ENCODE data around the gene SETD9.

Gene SETD9

DNA sequence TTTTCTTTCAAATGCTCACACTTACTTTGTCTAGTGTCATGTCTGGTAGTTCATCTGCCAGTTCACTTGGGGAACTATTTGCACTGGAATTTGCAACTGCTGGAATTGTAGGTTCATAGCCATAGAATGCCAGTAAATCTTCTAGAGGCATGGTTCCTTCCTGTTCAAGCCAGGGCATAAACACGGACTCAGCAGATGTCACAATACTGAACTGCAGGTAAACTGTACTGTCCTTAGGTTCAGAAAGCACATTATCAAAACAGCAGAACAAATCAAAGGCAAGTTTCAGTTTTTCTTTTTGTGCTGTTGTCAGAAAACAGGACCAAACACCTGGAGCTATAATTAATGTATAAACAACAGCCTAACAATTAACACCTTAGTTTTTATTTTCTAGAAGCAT lies 29.5 kb downstream of the SETD9 start:
- FAIRE-seq: no peak

- FAIRE-seq: no peak
Observed at GRCh38 chr5:56941981-56942380, 32.6 kb downstream of the SETD9 start.

GRCh38 chr5:56947052-56947451 lies 37.7 kb downstream of the SETD9 start:
- FAIRE-seq: peak; percentile 57

GRCh38 chr5:56950626-56951125 lies 41.3 kb downstream of the SETD9 start:
- FAIRE-seq: no peak

- no peak for FAIRE-seq
Observed at GRCh38 chr5:56951126-56951945, 41.9 kb downstream of the SETD9 start.

DNA sequence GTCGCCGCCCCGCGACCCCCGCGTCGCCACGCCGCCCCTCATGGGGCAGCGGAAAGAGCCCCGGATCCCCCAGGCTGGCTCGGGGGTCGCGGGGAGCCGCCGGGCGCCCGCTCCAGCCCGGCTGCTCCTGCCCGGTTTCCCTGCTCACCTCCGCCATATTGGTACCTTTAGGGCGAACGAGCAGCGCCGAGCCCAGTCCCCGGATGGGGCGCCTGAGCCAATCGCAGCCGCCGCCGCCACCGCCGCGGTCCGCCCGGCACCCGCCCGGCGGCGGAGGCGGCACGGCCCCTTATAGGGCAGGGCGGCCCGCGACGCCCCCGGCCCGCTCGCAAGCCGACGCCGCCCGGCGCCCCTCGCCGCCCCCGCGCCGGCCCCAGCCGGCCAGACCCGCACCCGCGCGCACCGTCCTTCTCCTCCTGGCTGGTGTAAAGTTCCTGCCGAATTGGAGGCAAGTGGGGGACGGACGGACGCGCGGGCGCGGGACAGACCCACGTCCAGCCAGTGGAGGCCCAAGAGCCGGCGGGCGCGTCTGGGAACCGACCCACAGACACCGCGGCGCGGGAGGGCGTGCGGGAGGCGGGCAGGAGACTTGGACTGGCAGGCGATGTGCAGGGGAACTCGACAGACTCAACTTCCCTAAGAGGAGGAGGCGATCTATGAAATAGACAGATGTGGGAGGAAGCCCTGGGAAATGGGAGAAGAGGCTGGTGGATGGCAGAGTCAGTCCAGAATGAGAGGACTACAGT lies 42.7 kb downstream of the SETD9 start, which contains the start of gene MIER3:
Gene MIER3, minus strand, starts transcription at position 178 of the 746 bp plus-strand sequence. Its CDS starts 21 bp downstream, at position 157.
- FAIRE-seq: no peak

DNA sequence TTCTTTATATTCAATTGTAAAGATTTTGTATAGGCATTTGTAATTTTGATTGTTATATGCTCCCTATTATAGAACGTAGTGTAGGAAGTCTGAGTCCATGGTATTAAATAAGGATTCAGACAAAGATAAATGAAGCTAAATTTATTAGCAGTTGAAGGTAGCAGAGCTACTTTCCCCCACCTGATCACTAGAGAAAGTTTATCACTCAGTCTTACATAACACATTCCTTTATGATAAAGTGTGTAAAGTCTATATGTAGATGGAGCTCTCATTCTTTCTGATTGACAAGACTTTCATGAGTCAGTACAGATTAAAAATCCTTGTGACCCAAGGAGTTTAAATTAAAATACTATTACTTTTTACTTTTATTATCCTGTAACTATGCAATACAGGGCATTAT lies 44.9 kb downstream of the SETD9 start:
- no peak for FAIRE-seq

DNA sequence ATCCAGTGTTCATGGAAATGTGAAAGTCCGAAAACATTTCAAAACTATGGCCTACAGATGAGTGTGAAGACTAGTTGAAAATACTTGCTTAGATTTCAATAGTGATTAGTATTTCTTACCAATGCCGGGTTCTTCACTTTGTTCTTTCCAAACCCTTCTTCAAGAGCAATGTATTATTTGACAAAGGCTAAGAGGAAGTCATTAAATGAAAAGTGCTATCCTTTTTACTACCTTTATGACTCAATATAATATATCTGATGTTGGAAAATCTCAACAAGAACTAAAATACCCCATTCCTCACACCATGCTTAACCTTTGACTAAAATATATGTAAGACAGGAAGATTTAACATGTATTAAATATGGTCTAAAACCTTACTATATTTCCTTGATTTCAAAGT lies 49.2 kb downstream of the SETD9 start:
- FAIRE-seq: no peak

DNA sequence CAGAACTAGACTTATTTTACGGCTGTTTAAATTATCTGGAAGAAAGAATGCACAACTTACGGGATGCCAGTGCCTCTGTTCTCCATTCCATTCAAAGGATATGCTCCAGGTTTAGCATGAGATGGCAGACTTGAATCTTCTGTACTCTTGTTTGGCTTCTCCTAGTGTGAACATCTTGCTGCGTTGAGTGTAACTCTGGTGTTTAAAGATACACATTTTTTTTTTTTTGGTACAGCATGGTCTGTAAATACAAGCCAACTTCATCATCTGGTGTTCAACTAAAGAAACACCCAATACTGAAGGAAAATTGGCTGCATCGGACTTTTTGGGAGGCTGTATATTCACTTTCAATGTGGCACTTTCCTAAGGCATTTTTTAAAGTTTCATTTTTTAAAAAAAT lies 49.9 kb downstream of the SETD9 start:
- no peak for FAIRE-seq

DNA sequence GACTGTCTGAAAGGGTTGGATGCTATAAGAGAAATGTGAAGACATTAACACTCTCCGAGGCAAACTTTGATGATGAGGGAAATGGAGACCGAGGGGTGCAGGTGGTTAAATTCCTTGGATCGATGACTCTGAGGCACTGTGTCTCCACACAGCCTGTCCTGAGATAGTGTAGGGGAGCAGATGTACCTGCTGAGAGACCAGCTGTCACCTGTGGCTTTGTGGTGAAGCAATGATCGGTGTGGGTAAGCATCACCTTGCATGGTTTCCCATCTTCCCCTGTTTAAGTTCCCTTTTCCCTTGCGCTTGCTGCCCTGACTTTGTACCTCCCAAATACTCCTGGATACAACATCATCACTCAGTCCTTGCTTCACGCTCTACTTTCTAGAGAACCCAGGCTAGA lies 52.4 kb downstream of the SETD9 start:
- FAIRE-seq: no peak

DNA sequence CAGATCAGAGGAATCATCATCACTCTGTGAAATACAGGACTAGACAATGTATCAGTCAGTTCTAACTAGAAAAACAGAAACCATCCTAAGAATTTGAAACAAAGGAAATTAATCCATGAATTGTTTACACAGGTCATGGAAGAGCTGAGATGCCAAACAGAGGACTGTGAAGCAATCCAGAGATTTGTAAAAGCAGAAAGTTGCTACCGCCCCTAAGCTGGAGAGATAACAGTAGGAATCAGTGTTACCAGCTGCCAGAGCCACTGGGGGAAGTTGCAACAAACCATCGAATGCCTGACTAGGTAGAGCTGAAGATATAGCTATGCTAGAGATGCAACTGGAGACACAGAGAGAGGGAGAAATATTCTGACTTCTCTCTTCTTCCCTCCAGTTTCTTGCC lies 52.9 kb downstream of the SETD9 start:
- FAIRE-seq: no peak

GRCh38 chr5:56963246-56963645 lies 53.9 kb downstream of the SETD9 start:
- no peak for FAIRE-seq

DNA sequence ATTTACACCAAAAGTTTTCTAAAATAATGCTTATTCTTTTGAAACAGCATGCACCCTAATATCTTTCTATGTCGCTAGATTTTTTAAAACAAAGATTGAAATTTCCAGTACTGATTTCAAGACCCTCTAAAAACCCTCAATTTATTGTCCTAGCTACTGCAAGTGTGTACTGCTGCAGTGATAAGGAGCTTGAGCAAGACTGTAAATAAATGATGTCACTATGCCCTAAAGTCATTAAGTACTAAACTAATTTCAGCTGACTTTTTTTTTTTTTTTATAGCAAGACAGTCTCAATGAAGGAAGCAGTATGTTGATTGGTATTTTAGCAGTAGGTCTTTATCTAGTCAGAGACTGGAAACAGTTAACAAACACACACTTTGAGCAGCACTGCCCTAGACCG lies 54.8 kb downstream of the SETD9 start:
- FAIRE-seq: no peak
